ENCODE data around the gene COPE.
A peak's percentile ranks its signal among the peaks of the same experiment; 100 is the strongest.
"Not testable (repeated sequence)": the region's sequence is repeated elsewhere in the genome, so short reads cannot be mapped to it uniquely, and the experiment has no call there.

COPE gene

DNA sequence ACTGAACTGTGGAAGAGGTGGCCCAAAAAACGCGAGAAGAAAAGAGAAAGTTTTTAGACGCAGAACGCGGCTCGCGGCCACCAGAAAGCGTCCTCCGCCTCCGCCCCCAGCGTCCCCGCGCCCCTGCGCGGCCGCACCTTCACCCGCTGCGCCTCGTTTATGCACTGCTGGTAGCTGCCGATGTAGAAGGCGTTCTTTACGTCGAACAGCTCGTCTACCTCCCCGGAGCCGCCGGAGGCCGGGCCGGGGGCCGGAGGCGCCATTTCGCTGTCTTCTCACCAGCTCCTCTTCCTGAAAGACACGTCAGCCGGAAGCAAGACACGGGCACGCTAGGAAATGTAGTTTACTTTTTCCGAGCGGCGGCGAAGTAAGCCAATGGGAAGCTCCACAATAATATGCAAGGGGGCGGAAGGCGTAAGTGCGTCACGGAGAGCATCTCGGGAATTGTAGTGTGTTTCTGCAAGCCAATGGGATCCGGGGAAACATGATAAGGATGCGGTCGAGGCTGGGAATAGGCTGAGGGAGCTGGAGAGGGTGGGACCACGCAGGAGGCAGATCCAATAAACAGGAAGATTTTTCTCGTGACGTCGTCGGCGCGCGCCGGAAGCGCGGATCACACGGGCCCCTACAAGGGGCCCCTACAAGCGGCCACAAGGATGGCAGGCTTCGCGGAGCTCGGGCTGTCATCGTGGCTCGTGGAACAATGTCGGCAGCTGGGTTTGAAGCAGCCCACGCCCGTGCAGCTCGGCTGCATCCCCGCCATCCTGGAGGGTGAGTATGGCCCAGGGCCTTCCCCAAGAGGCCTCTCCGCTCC is at the start of gene COPE, which contains the start of gene DDX49:
Gene COPE, minus strand, starts transcription at position 302 of the 814 bp plus-strand sequence. Its CDS starts 39 bp downstream, at position 263.
Gene DDX49, plus strand, starts transcription at position 630 of the 814 bp plus-strand sequence. Its CDS starts 27 bp downstream, at position 657.
- DNase-seq (ENCODE audit: low read depth): peak; percentile 97

DNA sequence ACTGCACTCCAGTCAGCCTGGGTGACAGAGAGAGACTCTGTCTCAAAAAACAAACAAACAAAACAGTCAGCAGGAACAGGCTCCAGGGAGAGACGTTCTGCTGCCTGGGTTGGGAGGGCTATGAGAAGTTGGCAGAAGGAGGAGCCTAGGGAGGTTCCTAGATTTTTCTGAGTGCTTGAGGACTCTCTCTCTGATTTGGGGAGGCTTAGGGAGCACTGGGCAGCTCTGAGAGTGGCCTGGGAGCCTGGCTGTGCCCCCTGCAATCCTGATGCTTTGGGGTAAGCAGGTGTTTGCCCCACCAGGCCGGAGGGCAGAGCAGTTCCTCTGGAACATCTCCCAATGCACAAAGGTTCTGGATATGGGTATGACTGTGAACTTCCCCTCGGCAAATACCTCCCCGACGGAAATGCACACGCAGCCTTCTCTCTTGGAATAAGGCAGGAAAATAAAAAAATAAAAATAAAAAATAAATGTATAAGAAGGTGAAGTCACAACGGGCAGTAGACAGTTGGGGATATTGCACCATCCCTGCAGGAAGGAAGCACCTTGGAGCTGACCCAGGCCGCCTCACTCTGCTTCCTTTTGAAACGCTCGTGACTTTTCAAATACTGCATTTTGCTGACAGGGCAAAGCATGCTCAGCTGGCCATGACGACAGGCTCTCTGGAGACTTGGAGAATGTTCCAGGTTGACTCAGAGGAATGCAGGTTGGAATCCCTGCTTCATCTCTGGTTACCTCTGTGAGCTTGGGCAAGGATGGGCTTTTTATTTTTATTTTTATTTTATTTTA is 48.4 kb upstream of the COPE start:
- DNase-seq (ENCODE audit: low read depth): no peak

GRCh38 chr19:18966307-18966706 is 47.1 kb upstream of the COPE start:
- DNase-seq (ENCODE audit: low read depth): no peak

DNA sequence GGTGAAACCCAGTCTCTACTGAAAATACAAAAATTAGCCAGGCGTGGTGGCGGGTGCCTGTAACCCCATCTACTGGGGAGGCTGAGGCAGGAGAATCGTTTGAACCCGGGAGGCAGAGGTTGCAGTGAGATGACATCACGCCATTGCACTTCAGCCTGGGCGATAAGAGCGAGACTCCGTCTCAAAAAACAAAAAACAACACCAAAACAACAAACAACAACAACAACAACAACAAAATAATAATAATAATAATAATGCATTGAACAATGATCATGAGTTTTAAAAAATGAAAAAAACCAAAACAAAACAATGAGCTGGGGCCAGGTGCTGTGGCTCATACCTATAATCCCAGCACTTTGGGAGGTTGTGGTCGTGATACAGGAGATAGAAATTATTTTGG is 44.9 kb upstream of the COPE start:
- DNase-seq (ENCODE audit: low read depth): no peak

- DNase-seq (ENCODE audit: low read depth): no peak
Measured at GRCh38 chr19:18961767-18962620, 42.8 kb upstream of the COPE start.

DNA sequence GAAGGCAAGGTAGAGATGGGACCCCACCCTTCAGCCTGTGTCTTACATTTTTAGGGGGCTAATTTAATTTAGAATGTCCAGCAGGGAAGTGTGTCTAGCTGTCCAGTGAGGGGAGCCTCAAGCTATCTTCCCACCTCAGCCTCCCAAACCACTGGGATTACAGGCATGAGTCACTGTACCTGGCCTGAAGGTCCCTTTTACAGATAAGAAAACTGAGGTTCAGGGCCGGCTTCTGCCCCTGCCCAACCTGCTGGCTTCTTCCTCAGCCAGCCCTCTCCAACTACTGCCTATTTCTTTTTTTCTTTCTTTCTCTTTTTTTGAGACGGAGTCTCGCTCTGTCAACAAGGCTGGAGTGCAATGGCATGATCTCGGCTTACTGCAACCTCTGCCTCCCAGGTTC is 41.2 kb upstream of the COPE start:
- no peak for DNase-seq (ENCODE audit: low read depth)

GRCh38 chr19:18955042-18955441 is 35.9 kb upstream of the COPE start:
- DNase-seq (ENCODE audit: low read depth): no peak

DNA sequence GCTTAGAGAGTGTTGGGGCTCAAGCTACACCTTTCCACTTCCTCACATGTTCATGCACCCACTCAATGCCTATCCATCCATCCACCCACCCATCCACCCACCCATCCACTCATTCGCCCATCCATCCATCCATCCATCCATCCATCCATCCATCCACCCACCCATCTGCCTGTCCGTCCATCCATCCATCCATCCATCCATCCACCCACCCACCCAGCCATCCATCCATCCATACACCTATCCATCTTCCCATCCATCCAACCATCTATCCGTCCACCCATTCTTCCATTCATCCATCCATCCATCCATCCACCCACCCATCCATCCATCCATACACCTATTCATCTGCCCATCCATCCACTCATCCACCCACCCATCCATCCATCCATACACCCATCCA is 34.9 kb upstream of the COPE start:
- no peak for DNase-seq (ENCODE audit: low read depth)

DNA sequence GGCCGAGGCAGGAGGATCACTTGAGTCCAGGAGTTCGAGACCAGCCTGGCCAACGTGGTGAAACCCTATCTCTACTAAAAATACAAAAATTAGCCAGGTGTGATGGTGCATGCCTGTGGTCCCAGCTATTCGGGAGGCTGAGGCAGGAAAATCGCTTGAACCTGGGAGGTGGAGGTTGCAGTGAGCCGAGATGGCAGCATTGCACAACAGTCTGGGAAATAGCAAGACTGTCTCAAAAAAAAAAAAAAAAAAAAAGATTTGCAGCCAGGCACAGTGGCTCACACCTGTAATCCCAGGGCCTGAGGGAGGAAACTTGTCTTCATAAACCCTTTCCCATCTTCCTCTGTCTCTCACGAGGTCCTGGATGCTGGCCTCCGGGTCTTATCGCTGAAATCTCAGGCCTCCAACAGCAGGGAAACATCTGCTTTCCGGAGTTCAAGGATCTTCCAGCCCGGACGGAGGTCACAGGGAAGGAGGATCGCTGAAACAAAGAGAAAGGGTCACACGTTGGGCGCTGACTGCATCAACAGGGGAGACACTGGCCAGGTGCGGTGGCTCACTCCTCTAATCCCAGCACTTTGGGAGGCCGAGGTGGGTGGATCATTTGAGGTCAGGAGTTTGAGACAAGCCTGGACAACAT is 33.3 kb upstream of the COPE start:
- DNase-seq (ENCODE audit: low read depth): not testable (repeated sequence)

- DNase-seq (ENCODE audit: low read depth): no peak
Measured at GRCh38 chr19:18951721-18952281, 32.6 kb upstream of the COPE start.

DNA sequence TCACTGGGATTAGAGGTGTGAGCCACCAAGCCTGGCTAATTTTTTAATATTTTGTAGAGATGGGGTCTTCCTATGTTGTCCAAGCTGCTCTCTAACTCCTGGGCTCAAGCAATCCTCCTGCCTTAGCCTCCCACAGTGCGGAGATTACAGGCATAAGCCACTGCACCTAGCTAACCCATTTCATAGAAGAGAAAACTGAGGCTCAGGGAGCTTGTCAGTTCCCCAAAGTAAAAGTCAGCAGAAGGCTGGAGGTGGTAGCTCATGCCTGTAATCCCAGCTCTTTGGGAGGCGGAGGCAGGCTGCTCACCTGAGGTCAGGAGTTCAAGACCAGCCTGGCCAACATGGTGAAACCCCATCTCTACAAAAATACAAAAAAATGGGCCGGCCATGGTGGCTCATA is 30.7 kb upstream of the COPE start:
- DNase-seq (ENCODE audit: low read depth): no peak

DNA sequence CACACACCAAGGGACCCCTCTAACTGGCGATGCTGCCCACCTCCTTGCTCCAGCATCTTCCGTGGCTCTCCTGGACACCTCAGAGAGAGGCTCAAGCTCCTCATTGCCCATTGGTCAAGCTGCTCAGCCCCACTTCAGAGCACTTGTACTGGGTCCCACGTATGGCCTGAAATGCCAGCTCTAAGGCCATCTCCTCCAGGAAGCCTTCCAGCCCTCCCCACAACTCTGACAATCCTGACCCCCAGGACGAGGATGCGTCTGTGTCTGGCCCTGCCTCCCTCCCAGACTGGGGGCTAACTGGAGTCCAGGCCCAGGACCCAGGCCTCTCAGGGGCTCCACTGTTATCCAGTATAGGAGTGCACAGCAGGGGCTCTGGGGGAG is 29.8 kb upstream of the COPE start:
- DNase-seq (ENCODE audit: low read depth): no peak

- no peak for DNase-seq (ENCODE audit: low read depth)
Measured at GRCh38 chr19:18948075-18948975, 29.1 kb upstream of the COPE start.

DNA sequence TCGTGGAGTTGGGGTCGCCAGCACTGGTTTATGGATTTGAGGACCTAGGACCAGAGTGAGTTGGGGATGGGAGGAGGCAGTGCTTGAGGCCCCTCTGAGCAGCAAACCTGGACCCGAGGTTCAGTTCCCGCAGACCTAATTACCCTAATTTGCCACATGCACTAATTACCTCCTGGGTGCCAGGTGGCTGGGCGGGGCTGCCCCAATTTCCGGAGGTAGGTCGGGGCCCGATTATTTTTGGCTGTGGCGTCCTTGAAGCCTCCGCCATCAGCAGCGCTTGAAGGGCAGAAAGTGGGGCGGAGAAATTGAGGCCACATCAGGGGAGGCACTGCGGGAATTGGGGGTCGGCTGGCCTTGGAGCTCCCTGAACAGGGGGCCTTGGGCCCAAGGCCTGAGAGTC is 27.7 kb upstream of the COPE start:
- DNase-seq (ENCODE audit: low read depth): no peak

- DNase-seq (ENCODE audit: low read depth): no peak
Measured at GRCh38 chr19:18946335-18946734, 27.1 kb upstream of the COPE start.

GRCh38 chr19:18945297-18945696 is 26.1 kb upstream of the COPE start:
- DNase-seq (ENCODE audit: low read depth): no peak

- DNase-seq (ENCODE audit: low read depth): no peak
Measured at GRCh38 chr19:18943465-18943864, 24.3 kb upstream of the COPE start.

- DNase-seq (ENCODE audit: low read depth): no peak
Measured at GRCh38 chr19:18942692-18943091, 23.5 kb upstream of the COPE start.

DNA sequence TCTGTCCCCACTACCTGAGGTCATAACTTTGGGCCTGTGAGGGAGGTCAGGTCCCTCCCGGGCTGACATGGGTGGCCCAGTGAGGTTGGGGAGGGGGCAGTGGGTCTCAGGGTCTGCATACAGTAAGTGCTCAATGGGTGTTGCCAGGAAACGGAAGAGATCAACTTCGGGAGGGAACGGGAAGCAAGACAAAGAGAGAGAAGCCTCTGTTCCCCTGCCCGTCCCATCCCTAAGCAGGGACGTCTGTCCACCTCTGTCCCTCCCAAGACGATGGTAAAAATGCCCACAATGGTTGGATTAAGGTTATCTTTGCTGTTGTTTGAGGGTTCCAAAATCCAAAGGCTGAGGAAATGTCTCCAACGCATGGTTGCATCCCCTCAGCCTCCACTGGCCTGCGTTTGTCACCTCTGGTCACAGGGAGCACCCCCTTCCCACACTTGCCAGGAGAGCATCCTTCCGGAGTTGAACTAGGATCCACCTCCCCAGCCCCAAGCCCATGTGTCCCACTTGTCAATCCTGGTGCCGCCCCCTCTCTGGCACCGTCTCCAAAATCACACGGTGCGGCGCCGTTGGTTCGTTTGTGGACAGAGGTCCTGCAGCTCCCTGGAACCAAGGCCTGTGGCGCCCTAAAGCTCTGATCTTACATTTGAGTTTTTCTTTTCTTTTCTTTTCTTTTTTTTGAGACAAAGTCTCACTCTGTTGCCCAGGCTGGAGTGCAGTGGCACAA is 22.6 kb upstream of the COPE start:
- DNase-seq (ENCODE audit: low read depth): no peak
